Measurements from ENCODE around the gene PCGF3. TPM values are rescaled to one million over a fixed set of nuclear protein-coding genes. Genes with fewer than 3 reads are reported as not detected.

Gene PCGF3
- polyA plus RNA-seq, 1 experiment, result 37.2 TPM

DNA sequence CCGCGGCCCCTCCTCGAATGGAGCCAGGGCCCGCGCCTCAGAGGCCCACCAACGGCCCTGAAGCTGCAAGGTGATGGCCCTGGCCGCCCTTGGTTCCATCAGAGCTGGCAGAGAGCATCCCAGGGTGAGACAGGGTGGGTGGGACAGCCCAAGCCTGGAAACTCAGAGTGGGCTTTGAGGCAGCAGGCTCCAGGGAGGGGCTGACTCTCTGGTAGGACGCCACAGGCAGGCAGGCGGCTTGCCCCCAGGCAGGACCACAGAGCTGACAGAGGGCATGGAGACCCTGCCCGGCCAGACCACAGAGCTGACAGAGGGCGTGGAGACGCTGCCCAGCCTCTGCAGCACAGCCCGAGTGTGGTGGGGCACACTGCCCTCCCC, 26.5 kb upstream of the PCGF3 start:
- CTCF ChIA-PET, result interaction anchor here (0.6 kb wide), 1 partner anchor 35 kb away, joined by 3 read pairs; no protein-coding TSS in a partner anchor
- POLR2A ChIA-PET, result no interaction called here

DNA sequence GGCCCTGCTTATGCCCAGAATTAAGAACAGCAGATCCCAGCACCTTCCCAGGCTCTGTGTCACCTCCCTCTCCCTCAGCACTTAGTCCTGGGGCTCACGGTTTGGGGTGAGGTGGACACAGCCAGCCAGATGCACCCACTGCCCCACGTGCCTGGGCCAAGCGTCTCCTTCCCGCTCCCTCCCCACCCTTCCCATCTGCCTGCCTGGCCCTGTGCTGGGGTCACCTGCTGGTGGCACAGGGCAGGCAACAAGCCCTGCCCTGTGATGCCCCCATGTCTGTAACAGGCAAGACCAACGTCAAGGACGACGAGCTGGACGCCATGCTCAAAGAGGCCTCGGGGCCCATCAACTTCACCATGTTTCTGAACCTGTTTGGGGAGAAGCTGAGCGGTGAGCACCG, 26.0 kb upstream of the PCGF3 start:
- Histone ChIP-seq H3K9me3 (ENCODE audit: control insufficient read depth, insufficient read depth, low read length) (no peaks in the 10 kb centered on the region; the same call in 1 of the 2 replicates), H3K27me3 (ENCODE audit: control insufficient read depth, insufficient read depth, low read length) (no peaks in the 10 kb centered on the region), H3K4me3 (ENCODE audit: low read depth, low read length) (no peak overlapping the region), H3K27ac (ENCODE audit: low read depth, low read length) (no peak overlapping the region)
- TF ChIP-seq, protein P1, sequence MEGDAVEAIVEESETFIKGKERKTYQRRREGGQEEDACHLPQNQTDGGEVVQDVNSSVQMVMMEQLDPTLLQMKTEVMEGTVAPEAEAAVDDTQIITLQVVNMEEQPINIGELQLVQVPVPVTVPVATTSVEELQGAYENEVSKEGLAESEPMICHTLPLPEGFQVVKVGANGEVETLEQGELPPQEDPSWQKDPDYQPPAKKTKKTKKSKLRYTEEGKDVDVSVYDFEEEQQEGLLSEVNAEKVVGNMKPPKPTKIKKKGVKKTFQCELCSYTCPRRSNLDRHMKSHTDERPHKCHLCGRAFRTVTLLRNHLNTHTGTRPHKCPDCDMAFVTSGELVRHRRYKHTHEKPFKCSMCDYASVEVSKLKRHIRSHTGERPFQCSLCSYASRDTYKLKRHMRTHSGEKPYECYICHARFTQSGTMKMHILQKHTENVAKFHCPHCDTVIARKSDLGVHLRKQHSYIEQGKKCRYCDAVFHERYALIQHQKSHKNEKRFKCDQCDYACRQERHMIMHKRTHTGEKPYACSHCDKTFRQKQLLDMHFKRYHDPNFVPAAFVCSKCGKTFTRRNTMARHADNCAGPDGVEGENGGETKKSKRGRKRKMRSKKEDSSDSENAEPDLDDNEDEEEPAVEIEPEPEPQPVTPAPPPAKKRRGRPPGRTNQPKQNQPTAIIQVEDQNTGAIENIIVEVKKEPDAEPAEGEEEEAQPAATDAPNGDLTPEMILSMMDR (IDR thresholded peaks at IDR 0.05; ENCODE audit: low read depth, low read length), result no peak
- CTCF ChIA-PET, result no interaction called here
- no peak for DNase-seq (ENCODE audit: low read depth, low spot score)
- POLR2A ChIA-PET, result no interaction called here

More for the DNA sequence above, 26.5 kb upstream of the PCGF3 start:
- TF ChIP-seq, protein P1 (IDR thresholded peaks at IDR 0.05; ENCODE audit: low read depth, low read length), result no peak
- no peak overlapping the region for H3K27ac ChIP-seq (ENCODE audit: low read depth, low read length)
- no peaks in the 10 kb centered on the region; the same call in 1 of the 2 replicates for H3K9me3 ChIP-seq (ENCODE audit: control insufficient read depth, insufficient read depth, low read length)
- H3K27me3 ChIP-seq (ENCODE audit: control insufficient read depth, insufficient read depth, low read length), result no peaks in the 10 kb centered on the region
- H3K4me3 ChIP-seq (ENCODE audit: low read depth, low read length), result no peak overlapping the region
- no peak for DNase-seq (ENCODE audit: low read depth, low spot score)

DNA sequence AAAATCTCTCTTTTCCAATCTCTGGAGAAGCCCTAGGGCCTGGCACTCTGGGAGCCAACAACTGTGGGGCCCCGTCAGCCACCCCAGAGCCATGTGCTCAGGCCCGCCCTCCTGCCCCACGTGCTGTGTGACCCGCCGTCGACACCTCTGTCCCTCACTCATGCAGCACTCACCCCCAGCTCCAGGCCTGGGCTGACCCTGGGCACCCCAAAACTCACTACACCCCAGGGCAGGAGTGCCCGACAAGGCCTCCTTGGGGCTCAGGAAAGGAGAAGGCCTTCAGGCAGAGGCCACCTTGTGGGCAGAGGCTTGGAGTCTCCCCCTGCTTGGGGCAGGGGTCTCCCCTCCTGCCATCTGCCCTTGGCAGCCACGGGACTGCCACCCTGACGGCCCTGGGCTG, 25.5 kb upstream of the PCGF3 start:
- TF ChIP-seq, protein P1 (IDR thresholded peaks at IDR 0.05; ENCODE audit: low read depth, low read length), result no peak
- POLR2A ChIA-PET, result no interaction called here
- no peak overlapping the region for H3K4me3 ChIP-seq (ENCODE audit: low read depth, low read length)
- CTCF ChIA-PET, result no interaction called here
- no peaks in the 10 kb centered on the region; the same call in 1 of the 2 replicates for H3K9me3 ChIP-seq (ENCODE audit: control insufficient read depth, insufficient read depth, low read length)
- no peaks in the 10 kb centered on the region for H3K27me3 ChIP-seq (ENCODE audit: control insufficient read depth, insufficient read depth, low read length)
- no peak overlapping the region for H3K27ac ChIP-seq (ENCODE audit: low read depth, low read length)
- no peak for DNase-seq (ENCODE audit: low read depth, low spot score)

DNA sequence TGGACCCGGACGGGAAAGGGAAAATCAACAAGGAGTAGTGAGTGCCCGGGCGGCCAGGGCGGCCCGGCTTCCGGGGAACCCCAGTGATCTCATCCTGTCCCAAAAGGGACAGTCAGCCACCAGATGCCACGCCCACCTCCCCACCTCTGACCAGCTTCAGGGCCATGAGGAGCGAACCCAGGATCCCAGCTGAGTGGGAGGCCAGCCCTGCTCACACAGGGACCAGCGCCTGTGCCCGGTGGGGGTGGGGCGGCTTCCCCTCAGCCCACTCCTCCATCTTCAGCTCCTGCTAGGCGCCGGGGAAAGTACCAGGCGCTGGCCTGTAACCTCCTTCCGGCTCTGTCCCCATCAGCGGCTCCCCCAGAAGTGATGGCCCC, 25.1 kb upstream of the PCGF3 start:
- Histone ChIP-seq H3K27ac (ENCODE audit: low read depth, low read length) (no peak overlapping the region), H3K27me3 (ENCODE audit: control insufficient read depth, insufficient read depth, low read length) (no peaks in the 10 kb centered on the region), H3K9me3 (ENCODE audit: control insufficient read depth, insufficient read depth, low read length) (peaks cover under 1% of the 10 kb centered on the region; the same call in 1 of the 2 replicates), H3K4me3 (ENCODE audit: low read depth, low read length) (peak overlapping the region; percentile 66)
- POLR2A ChIA-PET, result interaction anchor here (0.6 kb wide), 1 partner anchor 48 kb away, joined by 9 read pairs; no protein-coding TSS in a partner anchor
- CTCF ChIA-PET, result no interaction called here
- DNase-seq (ENCODE audit: low read depth, low spot score), result no peak
- TF ChIP-seq, protein P1 (IDR thresholded peaks at IDR 0.05; ENCODE audit: low read depth, low read length), result no peak

DNA sequence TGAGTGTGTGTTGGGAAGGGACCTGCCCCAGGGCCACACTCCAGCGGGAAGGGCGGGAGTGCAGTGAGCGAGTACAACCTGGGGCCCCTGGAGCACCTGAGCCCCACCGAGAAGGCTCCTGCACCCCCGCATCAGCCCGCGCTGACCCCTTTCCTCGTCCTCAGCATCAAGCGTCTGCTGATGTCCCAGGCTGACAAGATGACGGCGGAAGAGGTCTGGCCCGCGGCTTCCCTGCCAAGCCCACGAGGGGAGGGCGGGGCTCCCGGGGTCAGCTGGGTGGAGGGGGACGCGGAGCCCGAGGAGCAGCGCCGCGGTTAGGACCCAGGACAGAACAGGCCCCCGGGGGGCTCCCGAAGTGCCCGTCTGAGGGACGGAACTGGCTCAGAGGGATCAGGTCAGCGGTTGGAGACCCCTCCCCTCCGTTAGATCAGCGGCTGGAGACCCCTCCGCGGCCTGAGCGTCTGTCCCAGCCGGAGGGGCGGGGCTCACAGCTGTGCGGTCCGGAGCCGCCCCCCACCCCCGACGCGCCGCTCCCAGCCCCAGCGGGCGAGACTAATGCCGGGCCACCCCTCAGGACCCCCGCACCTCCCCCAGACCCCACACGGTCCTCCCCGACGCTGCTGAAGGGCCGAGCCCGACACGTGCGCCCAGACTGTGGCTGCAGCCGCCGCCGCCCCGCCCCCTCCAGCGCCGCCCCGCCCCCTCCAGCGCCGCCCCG, 24.5 kb upstream of the PCGF3 start:
- Histone ChIP-seq H3K4me3 (ENCODE audit: low read depth, low read length) (peak overlapping the region; percentile 66), H3K27ac (ENCODE audit: low read depth, low read length) (no peak overlapping the region), H3K27me3 (ENCODE audit: control insufficient read depth, insufficient read depth, low read length) (no peaks in the 10 kb centered on the region), H3K9me3 (ENCODE audit: control insufficient read depth, insufficient read depth, low read length) (peaks cover 5% of the 10 kb centered on the region; the same call in 1 of the 2 replicates)
- TF ChIP-seq, protein P1 (IDR thresholded peaks at IDR 0.05; ENCODE audit: low read depth, low read length), result no peak
- no peak for DNase-seq (ENCODE audit: low read depth, low spot score)
- ChIA-PET POLR2A (interaction anchor here (0.6 kb wide), 1 partner anchor 48 kb away, joined by 9 read pairs; no protein-coding TSS in a partner anchor), CTCF (no interaction called here)

All from AG04450 (cell line).